ENCODE results near the gene SLC44A5.

SLC44A5 gene

DNA sequence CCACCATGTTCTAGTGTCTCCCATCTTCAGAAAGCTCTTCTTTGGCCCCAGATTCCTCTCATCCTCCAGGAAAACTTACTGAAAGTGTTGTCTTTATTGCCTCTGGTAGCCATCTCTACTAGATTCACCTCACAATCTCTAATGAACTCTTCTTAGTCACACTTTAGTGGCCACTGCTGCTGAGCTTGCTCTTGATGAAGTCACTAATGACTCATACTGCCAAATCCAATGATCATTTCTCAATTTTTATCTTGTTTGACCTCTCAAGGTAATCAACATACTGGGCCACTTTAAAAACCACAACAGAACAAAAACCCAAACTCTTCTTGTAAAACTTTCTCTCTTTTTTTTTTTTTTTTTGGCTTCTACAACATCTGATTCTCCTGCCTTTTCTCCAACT lies 280.3 kb downstream of the SLC44A5 start:
- Histone ChIP-seq H3K27ac (ENCODE audit: low read depth, low read length, poor library complexity, severe bottlenecking) (no peak overlapping the region), H3K4me2 (ENCODE audit: low read length) (no peak overlapping the region), H3K9ac (ENCODE audit: low read length) (no peak overlapping the region), H3K79me2 (ENCODE audit: insufficient read depth, low read length) (no peaks in the 10 kb centered on the region), H3F3A (ENCODE audit: insufficient read depth, low read length) (no peaks in the 10 kb centered on the region), H3K4me1 (ENCODE audit: insufficient read depth, low read length, severe bottlenecking) (no peaks in the 10 kb centered on the region), H3K36me3 (ENCODE audit: insufficient read depth, low read length) (no peaks in the 10 kb centered on the region), H4K20me1 (ENCODE audit: insufficient read depth, low read length) (no peaks in the 10 kb centered on the region), H3K9me3 (ENCODE audit: low read length) (no peaks in the 10 kb centered on the region), H3K9me2 (ENCODE audit: low read depth, low read length) (no peaks in the 10 kb centered on the region), H2AFZ (ENCODE audit: low read length) (no peak overlapping the region), H3K4me3 (ENCODE audit: low read depth, low read length, poor library complexity, severe bottlenecking) (no peak overlapping the region), H3K27me3 (ENCODE audit: insufficient read depth, low read length) (no peaks in the 10 kb centered on the region)
- TF ChIP-seq, protein P1, sequence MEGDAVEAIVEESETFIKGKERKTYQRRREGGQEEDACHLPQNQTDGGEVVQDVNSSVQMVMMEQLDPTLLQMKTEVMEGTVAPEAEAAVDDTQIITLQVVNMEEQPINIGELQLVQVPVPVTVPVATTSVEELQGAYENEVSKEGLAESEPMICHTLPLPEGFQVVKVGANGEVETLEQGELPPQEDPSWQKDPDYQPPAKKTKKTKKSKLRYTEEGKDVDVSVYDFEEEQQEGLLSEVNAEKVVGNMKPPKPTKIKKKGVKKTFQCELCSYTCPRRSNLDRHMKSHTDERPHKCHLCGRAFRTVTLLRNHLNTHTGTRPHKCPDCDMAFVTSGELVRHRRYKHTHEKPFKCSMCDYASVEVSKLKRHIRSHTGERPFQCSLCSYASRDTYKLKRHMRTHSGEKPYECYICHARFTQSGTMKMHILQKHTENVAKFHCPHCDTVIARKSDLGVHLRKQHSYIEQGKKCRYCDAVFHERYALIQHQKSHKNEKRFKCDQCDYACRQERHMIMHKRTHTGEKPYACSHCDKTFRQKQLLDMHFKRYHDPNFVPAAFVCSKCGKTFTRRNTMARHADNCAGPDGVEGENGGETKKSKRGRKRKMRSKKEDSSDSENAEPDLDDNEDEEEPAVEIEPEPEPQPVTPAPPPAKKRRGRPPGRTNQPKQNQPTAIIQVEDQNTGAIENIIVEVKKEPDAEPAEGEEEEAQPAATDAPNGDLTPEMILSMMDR (IDR thresholded peaks at IDR 0.05; ENCODE audit: low read length): no peak
- TF ChIP-seq EZH2 (IDR thresholded peaks at IDR 0.05; ENCODE audit: borderline replicate concordance, low read length): no peak

DNA sequence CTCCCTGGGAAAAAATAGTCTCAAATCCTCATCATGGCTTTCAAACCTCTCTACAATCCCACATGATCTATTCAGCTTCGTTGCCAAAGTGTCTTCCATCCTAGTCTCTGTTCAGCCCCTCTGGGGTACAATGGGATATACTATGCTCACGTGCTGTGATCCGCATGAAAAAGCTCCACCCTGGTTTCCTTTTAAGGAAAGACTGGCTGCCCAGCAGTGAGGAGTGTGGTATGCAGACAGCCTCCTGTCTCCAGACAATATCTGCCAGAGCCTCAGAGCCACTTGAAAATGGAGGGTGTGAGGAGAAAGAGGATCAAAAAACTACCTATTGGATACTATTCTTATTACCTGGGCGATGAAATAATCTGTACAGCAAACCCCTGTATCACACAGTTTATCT lies 282.2 kb downstream of the SLC44A5 start:
- Histone ChIP-seq H3F3A (ENCODE audit: insufficient read depth, low read length) (no peaks in the 10 kb centered on the region), H3K4me3 (ENCODE audit: low read depth, low read length, poor library complexity, severe bottlenecking) (no peak overlapping the region), H3K36me3 (ENCODE audit: insufficient read depth, low read length) (no peaks in the 10 kb centered on the region), H3K4me2 (ENCODE audit: low read length) (no peak overlapping the region), H3K4me1 (ENCODE audit: insufficient read depth, low read length, severe bottlenecking) (no peaks in the 10 kb centered on the region), H3K9ac (ENCODE audit: low read length) (no peak overlapping the region), H2AFZ (ENCODE audit: low read length) (no peak overlapping the region), H4K20me1 (ENCODE audit: insufficient read depth, low read length) (no peaks in the 10 kb centered on the region), H3K9me3 (ENCODE audit: low read length) (no peaks in the 10 kb centered on the region), H3K79me2 (ENCODE audit: insufficient read depth, low read length) (no peaks in the 10 kb centered on the region), H3K27ac (ENCODE audit: low read depth, low read length, poor library complexity, severe bottlenecking) (no peak overlapping the region), H3K9me2 (ENCODE audit: low read depth, low read length) (no peaks in the 10 kb centered on the region), H3K27me3 (ENCODE audit: insufficient read depth, low read length) (no peaks in the 10 kb centered on the region)
- no peak for TF ChIP-seq EZH2 (IDR thresholded peaks at IDR 0.05; ENCODE audit: borderline replicate concordance, low read length)
- TF ChIP-seq, protein P1 (IDR thresholded peaks at IDR 0.05; ENCODE audit: low read length): no peak

DNA sequence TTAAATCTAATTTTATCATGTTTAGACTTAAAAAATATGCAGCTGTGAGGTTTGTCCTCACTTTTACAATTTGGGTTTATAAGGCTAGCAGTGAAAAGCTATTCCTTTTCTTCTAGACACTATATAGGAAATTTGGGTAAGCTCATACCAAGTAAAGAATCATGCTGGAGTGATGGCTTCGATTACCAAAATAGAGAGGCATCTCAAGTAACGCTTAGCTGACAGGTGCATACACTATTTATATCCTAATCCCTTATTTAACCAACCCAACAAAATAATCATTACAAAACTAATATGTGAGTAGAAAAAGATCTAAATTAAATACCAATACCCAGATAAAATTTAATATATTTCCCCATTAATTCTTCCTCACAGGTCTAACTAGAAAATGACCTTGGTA lies 283.5 kb downstream of the SLC44A5 start:
- H3K27ac ChIP-seq (ENCODE audit: low read depth, low read length, poor library complexity, severe bottlenecking): no peak overlapping the region
- H3F3A ChIP-seq (ENCODE audit: insufficient read depth, low read length): no peaks in the 10 kb centered on the region
- H3K4me1 ChIP-seq (ENCODE audit: insufficient read depth, low read length, severe bottlenecking): no peaks in the 10 kb centered on the region
- no peaks in the 10 kb centered on the region for H3K9me2 ChIP-seq (ENCODE audit: low read depth, low read length)
- H3K9ac ChIP-seq (ENCODE audit: low read length): no peak overlapping the region
- no peaks in the 10 kb centered on the region for H3K9me3 ChIP-seq (ENCODE audit: low read length)
- H3K27me3 ChIP-seq (ENCODE audit: insufficient read depth, low read length): no peaks in the 10 kb centered on the region
- H3K79me2 ChIP-seq (ENCODE audit: insufficient read depth, low read length): no peaks in the 10 kb centered on the region
- no peak overlapping the region for H3K4me2 ChIP-seq (ENCODE audit: low read length)
- H2AFZ ChIP-seq (ENCODE audit: low read length): no peak overlapping the region
- no peak overlapping the region for H3K4me3 ChIP-seq (ENCODE audit: low read depth, low read length, poor library complexity, severe bottlenecking)
- no peaks in the 10 kb centered on the region for H4K20me1 ChIP-seq (ENCODE audit: insufficient read depth, low read length)
- H3K36me3 ChIP-seq (ENCODE audit: insufficient read depth, low read length): no peaks in the 10 kb centered on the region
- TF ChIP-seq EZH2 (IDR thresholded peaks at IDR 0.05; ENCODE audit: borderline replicate concordance, low read length): no peak
- TF ChIP-seq, protein P1 (IDR thresholded peaks at IDR 0.05; ENCODE audit: low read length): no peak

Data from OCI-LY1 (cell line).